GM18498 (cell line): ENCODE measurements around the gene KRT78.

Source experiments
- ATAC-seq: cut with Tn5 transposase; IDR thresholded peaks from one replicate; pipeline ENCODE4 v1.9.1; 2021; ENCODE audit warnings: mild to moderate bottlenecking, moderate library complexity; ENCODE audit not compliant: unreplicated experiment

KRT78 gene

GRCh38 chr12:52839436-52840105 is 9.2 kb downstream of the KRT78 start:
- no peak for ATAC-seq

- ATAC-seq: no peak
These were observed 10.0 kb downstream of the KRT78 start for GRCh38 chr12:52838609-52839435.

GRCh38 chr12:52837781-52838608 is 10.8 kb downstream of the KRT78 start:
- no peak for ATAC-seq

- no peak for ATAC-seq
These were observed 11.4 kb downstream of the KRT78 start for GRCh38 chr12:52837413-52837741.

- no peak for ATAC-seq
These were observed 12.0 kb downstream of the KRT78 start for GRCh38 chr12:52836491-52837412.

- no peak for ATAC-seq
These were observed 12.7 kb downstream of the KRT78 start for GRCh38 chr12:52836042-52836466.

- no peak for ATAC-seq
These were observed 13.3 kb downstream of the KRT78 start for GRCh38 chr12:52835271-52836041.

- no peak for ATAC-seq
These were observed 14.1 kb downstream of the KRT78 start for GRCh38 chr12:52834727-52835001.

GRCh38 chr12:52833922-52834726 is 14.7 kb downstream of the KRT78 start, which contains the start of gene KRT79:
KRT79 (minus strand) TSS chr12:52834311; CDS start chr12:52834260, 51 bp downstream.
- ATAC-seq: no peak

GRCh38 chr12:52832985-52833905 is 15.5 kb downstream of the KRT78 start:
- ATAC-seq: no peak

GRCh38 chr12:52832451-52832850 is 16.3 kb downstream of the KRT78 start:
- ATAC-seq: no peak

GRCh38 chr12:52831251-52831650 is 17.5 kb downstream of the KRT78 start:
- no peak for ATAC-seq

- no peak for ATAC-seq
These were observed 18.6 kb downstream of the KRT78 start for GRCh38 chr12:52829986-52830770.

- no peak for ATAC-seq
These were observed 20.2 kb downstream of the KRT78 start for GRCh38 chr12:52828591-52829021.

GRCh38 chr12:52828156-52828555 is 20.6 kb downstream of the KRT78 start:
- no peak for ATAC-seq

GRCh38 chr12:52827499-52828090 is 21.2 kb downstream of the KRT78 start:
- ATAC-seq: no peak
